Measurements from ENCODE around the gene YLPM1.

YLPM1 gene

DNA sequence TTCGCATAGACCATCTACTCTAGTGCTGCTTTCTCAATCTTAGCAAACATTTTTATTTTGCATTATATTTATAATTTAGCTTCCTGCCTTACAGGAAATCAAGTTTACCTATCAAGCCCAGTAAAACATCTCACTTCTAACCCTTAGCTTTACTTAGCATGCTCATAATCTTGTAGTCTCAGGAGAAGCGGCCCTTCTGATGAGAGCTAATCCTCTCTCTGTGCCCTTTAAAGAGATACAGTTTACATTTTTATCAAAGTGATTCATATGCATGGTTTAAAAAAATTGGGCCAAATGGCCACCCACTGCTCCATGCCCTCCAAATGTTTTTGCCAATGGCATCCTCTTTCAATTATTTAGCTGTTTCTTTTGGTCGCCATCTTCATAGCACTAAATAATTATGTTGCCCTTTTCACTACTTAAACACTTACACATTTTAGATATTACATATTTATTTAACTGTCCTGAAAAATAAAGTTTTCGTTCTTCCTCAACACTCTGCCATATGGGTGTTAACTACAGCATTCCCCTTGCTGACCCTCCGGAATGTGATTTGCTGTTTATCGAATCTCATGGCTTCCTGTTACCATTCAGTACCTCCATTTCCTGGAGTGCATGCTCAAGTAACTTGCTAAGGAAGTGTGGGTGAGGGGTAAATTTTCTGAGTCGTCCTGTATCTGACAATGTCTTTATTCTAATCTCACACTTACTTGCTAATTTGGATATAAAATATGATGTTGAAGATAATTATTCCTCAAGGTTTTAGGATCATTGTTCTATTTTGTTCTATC lies 29.3 kb downstream of the YLPM1 start:
- TF ChIP-seq ZFX (IDR thresholded peaks at IDR 0.05; ENCODE audit: borderline replicate concordance): no peak
- TF ChIP-seq, protein P1, sequence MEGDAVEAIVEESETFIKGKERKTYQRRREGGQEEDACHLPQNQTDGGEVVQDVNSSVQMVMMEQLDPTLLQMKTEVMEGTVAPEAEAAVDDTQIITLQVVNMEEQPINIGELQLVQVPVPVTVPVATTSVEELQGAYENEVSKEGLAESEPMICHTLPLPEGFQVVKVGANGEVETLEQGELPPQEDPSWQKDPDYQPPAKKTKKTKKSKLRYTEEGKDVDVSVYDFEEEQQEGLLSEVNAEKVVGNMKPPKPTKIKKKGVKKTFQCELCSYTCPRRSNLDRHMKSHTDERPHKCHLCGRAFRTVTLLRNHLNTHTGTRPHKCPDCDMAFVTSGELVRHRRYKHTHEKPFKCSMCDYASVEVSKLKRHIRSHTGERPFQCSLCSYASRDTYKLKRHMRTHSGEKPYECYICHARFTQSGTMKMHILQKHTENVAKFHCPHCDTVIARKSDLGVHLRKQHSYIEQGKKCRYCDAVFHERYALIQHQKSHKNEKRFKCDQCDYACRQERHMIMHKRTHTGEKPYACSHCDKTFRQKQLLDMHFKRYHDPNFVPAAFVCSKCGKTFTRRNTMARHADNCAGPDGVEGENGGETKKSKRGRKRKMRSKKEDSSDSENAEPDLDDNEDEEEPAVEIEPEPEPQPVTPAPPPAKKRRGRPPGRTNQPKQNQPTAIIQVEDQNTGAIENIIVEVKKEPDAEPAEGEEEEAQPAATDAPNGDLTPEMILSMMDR (IDR thresholded peaks at IDR 0.05): no peak
- H3K27ac ChIP-seq: no peak overlapping the region

DNA sequence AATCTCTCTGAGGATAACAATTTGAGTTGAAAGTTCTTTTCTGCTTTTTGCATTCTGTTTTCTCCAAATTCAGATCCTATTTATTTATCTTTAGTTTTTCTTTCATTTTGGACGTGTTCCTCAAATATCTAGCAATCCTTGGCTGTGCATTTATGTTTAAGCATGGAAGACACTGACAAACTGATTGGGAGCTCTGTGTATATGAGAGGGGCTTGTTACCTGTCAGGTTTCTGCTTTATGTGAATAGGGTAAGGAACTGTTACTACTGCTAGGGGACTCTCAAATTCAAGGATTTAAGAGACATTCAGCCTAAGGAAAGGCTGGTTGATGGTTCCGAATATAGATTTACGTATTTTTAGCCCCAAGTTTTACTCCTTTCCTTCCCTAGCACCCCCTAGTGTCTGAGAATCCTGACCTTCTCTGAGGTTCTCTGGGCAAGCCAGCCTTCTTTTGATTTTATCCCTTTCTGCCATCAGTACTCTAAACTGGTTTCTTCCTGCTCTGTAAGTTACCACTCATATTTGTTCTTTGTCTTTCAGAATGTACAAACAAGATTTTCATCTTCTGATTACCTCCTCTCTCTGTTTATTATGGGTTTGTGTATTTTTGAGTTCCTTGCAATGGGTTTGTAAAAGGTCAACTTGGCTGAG lies 30.5 kb downstream of the YLPM1 start:
- H3K27ac ChIP-seq: no peak overlapping the region

DNA sequence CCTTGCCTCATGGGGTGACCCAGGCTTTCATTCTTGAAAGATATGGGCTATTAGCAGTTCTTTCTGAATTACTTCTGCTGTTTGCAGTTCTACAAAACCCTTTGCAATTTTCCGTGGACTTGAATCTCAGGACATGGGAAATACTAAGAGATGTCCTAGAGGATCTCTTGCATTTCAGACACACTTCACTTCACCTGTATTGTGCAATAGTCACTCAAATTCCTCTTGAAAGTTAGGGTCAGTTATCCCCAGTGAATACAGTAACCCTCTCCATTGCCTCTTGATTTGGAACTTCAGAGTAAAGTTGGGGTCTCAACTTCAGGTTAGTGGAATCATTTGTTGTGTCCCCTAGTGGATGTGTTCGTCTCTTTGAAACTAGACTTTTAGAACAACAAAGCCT lies 31.8 kb downstream of the YLPM1 start:
- TF ChIP-seq, protein P1 (IDR thresholded peaks at IDR 0.05): no peak
- no peak for TF ChIP-seq ZFX (IDR thresholded peaks at IDR 0.05; ENCODE audit: borderline replicate concordance)
- no peak overlapping the region for H3K27ac ChIP-seq

More for the DNA sequence above, 30.5 kb downstream of the YLPM1 start:
- TF ChIP-seq, protein P1 (IDR thresholded peaks at IDR 0.05): no peak
- no peak for TF ChIP-seq ZFX (IDR thresholded peaks at IDR 0.05; ENCODE audit: borderline replicate concordance)

DNA sequence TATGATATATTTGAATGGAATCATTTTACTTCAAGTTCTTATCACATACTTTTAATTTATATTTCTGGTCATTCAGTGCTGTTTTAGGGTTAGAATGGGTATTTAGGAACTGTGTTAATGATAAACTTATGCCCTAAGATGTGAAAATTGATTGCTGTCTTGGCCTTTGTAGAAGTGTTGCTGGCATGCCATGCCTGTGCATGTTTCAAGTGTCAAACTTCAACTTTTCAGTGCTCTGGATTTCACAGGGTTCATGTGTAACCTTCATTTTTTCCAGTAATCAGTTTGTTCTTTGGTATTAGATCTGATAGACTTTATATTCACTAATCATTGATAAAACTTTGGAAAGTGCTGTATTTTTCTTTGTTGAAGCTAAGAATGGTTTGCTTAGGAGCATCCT lies 36.6 kb downstream of the YLPM1 start:
- TF ChIP-seq ZFX (IDR thresholded peaks at IDR 0.05; ENCODE audit: borderline replicate concordance): no peak
- TF ChIP-seq, protein P1 (IDR thresholded peaks at IDR 0.05): no peak
- no peak overlapping the region for H3K27ac ChIP-seq

DNA sequence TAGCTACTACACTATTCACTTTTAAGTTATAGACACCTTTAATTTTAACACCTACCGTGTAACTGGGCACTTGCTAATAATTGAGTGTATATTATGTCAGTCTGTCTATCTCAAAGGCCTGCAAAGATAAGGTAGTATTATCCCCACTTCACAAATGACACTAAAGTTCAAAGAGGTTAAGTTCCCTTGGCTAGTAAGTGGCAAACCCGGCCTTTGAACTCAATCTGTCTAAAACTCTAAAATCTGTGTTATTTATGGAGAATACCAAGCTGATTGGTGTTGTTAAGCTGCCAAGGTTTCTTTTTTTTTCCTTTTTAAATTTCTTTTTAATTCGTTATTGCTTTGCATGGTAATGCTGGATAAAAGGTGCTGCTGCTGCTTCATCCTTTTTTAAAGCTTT lies 37.7 kb downstream of the YLPM1 start:
- no peak for TF ChIP-seq ZFX (IDR thresholded peaks at IDR 0.05; ENCODE audit: borderline replicate concordance)
- TF ChIP-seq, protein P1 (IDR thresholded peaks at IDR 0.05): no peak
- no peak overlapping the region for H3K27ac ChIP-seq

DNA sequence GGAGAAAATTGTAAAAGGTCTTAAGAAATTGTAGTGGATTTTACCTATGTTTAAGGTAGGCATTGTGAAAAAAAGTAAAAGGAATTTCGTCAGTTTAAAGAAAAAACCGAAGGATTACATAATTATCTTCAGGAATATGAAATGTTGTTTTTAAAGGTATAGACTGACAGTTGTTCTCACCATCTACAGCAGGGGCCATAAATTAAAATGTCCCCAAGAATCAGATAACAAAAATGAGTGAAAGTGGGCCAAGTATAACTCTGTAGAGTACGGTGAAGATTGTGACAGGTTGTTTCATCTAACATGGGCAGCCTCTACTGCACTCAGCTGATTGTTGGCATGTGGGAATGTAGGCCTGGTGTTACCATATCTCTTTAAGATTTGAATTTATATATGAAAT lies 38.3 kb downstream of the YLPM1 start:
- no peak overlapping the region for H3K27ac ChIP-seq
- no peak for TF ChIP-seq ZFX (IDR thresholded peaks at IDR 0.05; ENCODE audit: borderline replicate concordance)
- TF ChIP-seq, protein P1 (IDR thresholded peaks at IDR 0.05): no peak

DNA sequence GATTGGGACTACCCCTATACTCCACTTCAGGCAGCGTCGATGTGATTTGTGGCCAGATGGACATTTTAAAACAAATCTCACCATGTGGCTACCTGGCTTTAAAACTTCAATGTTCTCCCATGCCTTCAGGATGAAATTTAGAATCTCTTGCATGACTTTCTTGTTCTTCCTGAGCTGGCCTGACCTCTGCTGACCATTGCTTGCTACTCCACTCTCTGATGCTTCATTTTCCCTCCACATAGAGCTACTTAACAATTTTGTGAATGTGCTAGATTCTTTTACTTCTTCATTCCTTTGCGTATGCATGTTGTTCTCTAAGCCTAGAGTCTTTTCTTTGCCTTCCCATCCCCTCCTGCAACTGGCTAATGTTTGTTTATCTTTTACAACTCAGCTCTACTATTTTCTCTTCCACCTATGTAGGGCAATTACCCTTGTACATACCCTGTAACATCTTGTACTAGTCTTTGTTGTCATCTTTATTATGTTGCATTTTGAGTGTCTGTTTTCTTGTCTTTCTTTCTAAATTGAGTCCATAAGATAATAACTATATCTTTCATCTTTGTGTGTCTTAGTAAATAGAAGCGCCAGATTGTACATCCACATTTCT lies 41.2 kb downstream of the YLPM1 start:
- TF ChIP-seq ZFX (IDR thresholded peaks at IDR 0.05; ENCODE audit: borderline replicate concordance): no peak
- TF ChIP-seq, protein P1 (IDR thresholded peaks at IDR 0.05): peak; percentile 56
- H3K27ac ChIP-seq: no peak overlapping the region

All from 22Rv1 (cell line).